ENCODE measurements around the gene REXO4.
A peak's percentile ranks its signal among the peaks of the same experiment; 100 is the strongest.

GRCh38 chr9:133356391-133357091 is 61.3 kb downstream of the REXO4 start, which contains the start of the genes SURF1 and SURF2:
- peak; percentile 83 for TF ChIP-seq POLR2AphosphoS5 (IDR thresholded peaks at IDR 0.05; ENCODE audit: low read depth, low read length)
- no peak for TF ChIP-seq CTCF (IDR thresholded peaks at IDR 0.05)
- TF ChIP-seq RXRA (IDR thresholded peaks at IDR 0.05; ENCODE audit: borderline replicate concordance, low read depth), result no peak
- TF ChIP-seq FOXM1 (IDR thresholded peaks at IDR 0.05; ENCODE audit: low read depth), result no peak
- no peak for TF ChIP-seq REST (IDR thresholded peaks at IDR 0.05; ENCODE audit: low read depth, low read length)
- no peak for TF ChIP-seq RFX5 (IDR thresholded peaks at IDR 0.05; ENCODE audit: low read length)
- TF ChIP-seq CHD2 (IDR thresholded peaks at IDR 0.05; ENCODE audit: low read length, partially characterized antibody), result peak; percentile 76
- peak; percentile 86 for TF ChIP-seq YY1 (IDR thresholded peaks at IDR 0.05; ENCODE audit: low read depth)
- no peak for TF ChIP-seq RAD21 (IDR thresholded peaks at IDR 0.05; ENCODE audit: low read length)
- TF ChIP-seq PBX3 (IDR thresholded peaks at IDR 0.05), result no peak
